Vagina (tissue), 2 donors: ENCODE data around the gene TREML1.

ENCODE experiments used
- CTCF ChIP-seq, 3 experiments: fragments of 450-650 bp in 2 of 3; fragments of 200-600 bp in 1 of 3; sonication (generic) in 1 of 3; IDR thresholded peaks; one replicate each; pipeline ENCODE4 v1.5.1; 2017 to 2019; ENCODE audit warnings: antibody characterized with exemption in 3 of 3, mild to moderate bottlenecking in 2 of 3, moderate library complexity in 2 of 3
- POLR2A ChIP-seq, 2 donors: fragments of 450-650 bp; IDR thresholded peaks; one replicate each; pipeline ENCODE4 v1.6.1; 2017; ENCODE audit warnings: antibody characterized with exemption in 2 of 2, mild to moderate bottlenecking in 2 of 2, moderate library complexity in 2 of 2
- POLR2AphosphoS5 ChIP-seq, 2 donors: sonication (generic); formaldehyde crosslinking; IDR thresholded peaks; one replicate each; pipeline ENCODE4 v1.9.0; 2017; ENCODE audit warnings: antibody characterized with exemption in 2 of 2, mild to moderate bottlenecking in 2 of 2, low read depth in 1 of 2; ENCODE audit not compliant: insufficient read depth in 1 of 2

- TF ChIP-seq CTCF (IDR thresholded peaks at IDR 0.05) (no peak), POLR2A (IDR thresholded peaks at IDR 0.05) (no peak), POLR2AphosphoS5 (IDR thresholded peaks at IDR 0.05; ENCODE audit: insufficient read depth in 1 of 2, low read depth in 1 of 2) (no peak)
These were observed 20.9 kb upstream of the TREML1 start for GRCh38 chr6:41175084-41175483.
